GM19043 (cell line): ENCODE results near the gene RALGAPA1.
"Not testable (repeated sequence)": the region's sequence is repeated elsewhere in the genome, so short reads cannot be mapped to it uniquely, and the experiment has no call there.

Source experiments
- ATAC-seq: cut with Tn5 transposase; IDR thresholded peaks from one replicate; pipeline ENCODE4 v1.9.1; 2021; ENCODE audit warnings: low read depth; ENCODE audit not compliant: unreplicated experiment

Gene RALGAPA1

DNA sequence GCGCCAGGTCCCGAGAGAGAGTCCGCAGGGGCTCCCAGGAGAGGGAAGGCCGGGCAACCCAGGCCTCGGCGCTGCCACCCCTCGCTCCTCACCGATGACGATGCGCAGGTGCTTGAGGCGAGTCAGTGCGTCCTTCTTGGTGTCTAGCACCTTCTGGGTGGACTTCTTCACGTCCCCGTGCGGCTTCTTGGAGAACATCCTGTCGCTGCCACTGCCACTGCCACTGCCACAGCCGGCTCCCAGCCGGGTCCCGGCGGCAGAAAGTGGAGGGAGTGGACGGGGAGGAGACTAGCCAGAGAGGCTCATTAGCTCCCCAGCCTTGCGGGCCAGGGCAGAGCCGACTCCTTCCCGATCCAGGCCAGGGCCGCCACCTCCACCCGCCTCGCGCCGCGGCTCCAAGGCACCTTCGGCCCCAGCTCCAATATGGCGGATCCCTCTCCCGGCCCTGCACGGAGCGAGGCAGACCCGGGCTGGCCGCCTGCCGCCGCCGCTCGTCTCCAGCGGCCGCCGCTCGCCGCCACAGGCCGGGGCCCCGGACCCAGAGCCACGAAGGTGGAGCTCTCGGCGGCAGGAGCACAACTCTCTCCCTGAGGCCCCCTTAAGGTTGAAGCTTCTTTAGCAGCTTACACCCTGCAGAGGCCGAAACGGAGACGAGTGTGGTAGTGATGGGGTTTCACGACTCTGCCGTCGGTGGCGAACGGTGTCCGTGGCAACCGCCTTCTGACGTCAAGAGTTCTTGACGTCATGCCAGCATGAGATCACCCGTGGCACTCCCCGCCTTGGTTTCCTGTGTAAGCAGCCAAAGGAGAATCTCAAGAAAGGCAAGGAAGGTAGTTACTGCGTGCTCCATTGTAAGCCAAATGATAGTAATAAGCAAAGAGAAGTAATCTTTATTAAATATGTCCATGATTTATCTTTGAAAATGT lies at the start of gene RALGAPA1:
Gene RALGAPA1, minus strand, starts transcription at position 658 of the 926 bp plus-strand sequence. Its CDS starts 460 bp downstream, at position 198.
- peak; percentile 94 for ATAC-seq

DNA sequence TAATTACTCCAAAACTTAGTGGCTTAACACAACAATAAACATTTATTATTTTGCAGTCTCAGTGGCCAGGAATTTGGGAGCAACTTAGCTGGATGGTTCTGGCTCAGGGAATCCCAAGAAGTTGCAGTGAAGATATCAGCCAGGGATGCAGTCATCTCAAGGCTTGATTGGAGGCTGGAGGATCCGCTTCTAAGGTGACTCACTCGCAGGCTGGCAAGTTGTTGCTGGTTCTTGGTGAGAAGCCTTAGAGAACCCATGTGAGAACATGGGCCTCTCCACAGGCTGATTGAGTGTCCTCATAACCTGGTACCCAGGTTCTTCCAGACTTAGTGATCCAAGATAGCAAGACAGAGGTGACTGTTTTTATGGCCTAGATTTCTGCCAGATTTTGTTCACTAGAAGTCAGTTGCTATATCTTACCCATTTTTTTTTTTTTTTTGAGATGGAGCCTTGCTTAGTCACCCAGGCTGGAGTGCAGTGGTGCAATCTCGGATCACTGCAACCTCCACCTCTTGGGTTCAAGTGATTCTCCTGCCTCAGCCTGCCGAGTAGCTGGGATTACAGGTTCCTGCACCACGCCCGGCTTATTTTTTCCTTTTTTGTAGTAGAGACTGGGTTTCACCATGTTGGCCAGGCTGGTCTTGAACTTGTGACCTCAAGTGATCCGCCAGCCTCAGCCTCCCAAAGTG lies 49.6 kb upstream of the RALGAPA1 start:
- ATAC-seq = no peak

DNA sequence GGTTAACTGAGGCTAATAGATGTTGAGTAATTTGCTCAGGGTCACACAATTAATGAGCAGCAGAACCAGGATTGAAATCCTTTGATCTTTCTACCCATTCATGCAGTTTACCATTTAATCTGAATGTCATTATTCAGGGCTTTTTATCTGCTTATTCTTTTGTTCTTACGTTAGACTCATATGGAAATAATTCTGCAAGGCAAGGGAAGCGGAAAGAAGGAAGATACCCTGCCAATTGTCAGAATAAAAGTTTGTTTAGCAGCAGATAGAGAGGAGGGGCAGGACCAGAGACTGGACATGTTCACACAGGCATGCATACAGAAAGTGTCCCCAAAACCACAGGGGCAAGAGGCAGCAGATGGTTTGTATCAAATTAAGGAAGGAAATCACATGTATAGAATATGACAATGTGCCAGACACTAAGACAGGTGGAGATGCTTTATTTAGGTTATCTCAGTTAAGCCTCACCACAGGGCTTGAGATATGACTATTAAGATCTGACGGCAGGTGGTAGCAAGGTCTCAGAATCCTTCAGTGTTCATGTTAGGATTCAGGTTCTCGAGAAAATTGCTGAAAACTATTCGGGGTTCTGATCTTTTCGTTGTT lies 46.9 kb upstream of the RALGAPA1 start:
- peak; percentile 98 for ATAC-seq

DNA sequence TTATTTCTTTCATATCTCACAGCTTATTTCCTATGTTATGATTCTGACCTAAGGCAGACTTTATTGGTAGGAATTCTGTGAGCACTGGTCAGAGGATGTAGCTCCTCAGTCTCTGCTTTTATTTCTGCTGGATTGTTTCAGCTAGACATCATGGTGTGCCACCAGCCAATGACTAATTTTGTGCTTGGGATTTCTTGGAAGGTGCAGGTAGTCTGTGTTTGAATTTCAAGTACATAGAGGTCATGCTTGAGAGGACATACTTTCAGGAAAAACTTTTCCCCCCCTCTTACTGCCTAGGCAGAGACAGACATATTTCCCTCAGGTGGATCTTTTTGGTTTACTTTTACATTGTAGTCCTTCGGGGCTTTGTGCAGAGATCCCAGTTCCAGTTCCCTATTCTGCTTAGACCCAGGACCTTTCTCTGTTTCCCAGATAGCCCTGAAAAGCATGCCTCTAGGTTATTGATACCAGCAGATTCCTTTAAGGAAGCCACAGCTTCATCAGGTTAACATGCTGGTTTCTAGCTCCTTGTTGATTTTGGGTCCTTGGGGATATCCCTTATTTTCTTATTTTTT lies 45.7 kb upstream of the RALGAPA1 start:
- ATAC-seq = no peak

DNA sequence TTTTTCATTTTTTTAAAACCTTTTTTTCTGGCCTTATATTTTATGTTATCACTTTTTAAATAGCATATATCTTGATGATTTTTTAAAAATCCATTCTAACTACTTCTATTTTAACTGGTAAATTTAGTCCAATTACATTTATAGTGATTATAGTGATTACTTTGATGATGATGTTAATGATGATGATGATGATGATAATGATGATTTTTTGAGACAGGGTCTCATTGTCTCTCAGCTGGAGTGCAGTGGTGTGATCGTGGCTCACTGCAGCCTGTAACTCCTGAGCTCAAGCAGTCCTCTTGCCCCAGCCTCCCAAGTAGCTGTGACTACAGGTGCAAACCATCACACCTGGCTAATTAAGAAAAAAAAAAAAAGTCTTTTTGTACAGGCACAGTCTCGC lies 44.1 kb upstream of the RALGAPA1 start:
- ATAC-seq = no peak

DNA sequence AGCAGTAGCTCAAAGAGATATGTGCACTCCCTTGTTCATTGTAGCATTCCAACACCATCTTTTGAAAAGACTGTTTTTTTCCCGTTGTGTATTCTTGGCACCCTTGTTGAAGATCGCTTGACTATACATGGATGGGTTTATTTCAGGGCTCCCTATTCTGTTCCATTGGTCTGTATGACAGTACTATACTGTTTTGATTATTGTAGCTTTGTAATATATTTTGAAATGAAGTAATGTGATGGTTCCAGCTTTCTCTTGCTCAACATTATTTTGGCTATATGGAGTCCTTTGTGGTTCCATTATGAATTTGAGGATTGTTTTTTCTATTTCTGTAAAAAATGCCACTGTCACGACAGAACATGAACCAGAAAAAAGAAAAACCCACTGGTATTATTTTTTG lies 42.7 kb upstream of the RALGAPA1 start:
- no peak for ATAC-seq

DNA sequence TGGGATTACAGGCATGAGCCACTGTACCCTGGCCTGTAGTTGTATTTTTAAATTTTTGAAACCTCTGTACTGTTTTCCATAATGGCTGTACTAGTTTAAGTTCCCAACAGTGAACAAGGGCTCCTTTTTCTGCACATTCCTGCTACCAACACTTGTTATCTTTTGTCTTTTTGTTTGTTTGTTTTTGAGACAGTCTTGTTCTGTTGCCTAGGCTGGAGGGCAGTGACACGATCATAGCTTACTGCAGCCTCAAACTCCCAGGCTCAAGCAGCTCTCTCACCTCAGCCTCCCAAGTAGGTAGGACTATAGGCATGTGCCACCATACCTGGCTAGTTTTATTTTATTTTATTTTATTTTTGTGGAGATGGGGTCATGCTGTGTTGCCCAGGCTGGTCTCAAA lies 40.0 kb upstream of the RALGAPA1 start:
- no peak for ATAC-seq

DNA sequence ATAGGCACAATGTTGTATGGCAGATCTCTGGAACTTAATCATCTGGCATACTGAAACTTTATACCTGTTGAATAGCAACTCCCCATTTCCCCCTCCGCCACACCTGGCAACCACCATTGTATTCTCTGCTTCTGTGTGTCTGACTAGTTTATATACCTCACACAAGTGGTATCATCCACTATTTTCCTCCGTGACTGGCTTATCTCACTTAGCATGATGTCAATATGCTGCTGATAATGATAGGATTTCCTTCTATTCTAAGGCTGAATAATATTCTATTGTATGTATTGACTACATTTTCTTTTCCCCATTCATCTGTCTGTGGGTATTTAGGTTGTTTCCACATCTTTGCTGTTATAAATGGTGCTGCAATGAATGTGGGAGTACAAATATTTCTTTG lies 38.5 kb upstream of the RALGAPA1 start:
- no peak for ATAC-seq

DNA sequence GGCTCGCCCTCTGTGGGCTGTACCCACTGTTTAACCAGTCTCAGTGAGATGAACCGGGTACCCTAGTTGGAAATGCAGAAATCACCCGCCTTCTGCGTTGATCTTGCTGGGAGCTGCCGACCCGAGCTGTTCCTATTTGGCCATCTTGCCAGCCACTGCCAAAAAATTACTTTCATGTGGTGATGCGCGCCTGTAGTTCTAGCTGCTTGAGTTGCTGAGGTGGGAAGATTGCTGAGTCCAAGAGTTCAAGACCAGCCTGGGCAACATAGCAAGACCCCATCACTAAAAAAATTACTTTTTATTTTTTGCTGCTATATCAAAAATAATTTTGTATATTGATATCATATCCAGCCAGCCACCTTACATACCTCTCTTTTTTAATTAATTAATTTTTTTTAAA lies 35.4 kb upstream of the RALGAPA1 start:
- no peak for ATAC-seq

DNA sequence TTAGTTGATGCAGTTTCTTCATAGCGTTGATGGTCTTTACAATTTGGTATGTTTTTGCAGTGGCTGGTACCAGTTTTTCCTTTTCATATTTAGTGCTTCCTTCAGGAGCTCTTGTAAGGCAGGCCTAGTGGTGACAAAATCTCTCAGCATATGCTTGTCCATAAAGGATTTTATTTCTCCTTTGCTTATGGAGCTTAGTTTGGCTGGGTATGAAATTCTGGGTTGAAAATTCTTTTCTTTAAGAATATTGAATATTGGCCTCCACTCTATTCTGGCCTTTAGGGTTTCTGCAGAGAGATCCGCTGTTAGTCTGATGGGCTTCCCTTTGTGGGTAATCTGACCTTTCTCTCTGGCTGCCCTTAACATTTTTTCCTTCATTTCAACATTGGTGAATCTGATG lies 33.1 kb upstream of the RALGAPA1 start:
- ATAC-seq = not testable (repeated sequence)

DNA sequence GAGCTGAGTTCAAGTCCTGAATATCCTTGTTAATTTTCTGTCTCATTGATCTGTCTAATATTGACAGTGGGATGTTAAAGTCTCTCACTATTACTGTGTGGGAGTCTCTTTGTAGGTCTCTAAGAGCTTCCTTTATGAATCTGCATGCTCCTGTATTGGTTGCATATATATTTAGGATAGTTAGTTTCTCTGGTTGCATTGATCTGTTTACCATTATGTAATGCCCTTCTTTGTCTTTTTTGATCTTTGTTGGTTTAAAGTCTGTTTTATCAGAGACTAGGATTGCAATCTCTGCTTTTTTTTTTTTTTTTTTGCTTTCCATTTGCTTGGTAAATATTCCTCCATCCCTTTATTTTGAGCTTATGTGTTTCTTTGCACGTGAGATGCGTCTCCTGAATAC lies 32.6 kb upstream of the RALGAPA1 start:
- not testable (repeated sequence) for ATAC-seq

DNA sequence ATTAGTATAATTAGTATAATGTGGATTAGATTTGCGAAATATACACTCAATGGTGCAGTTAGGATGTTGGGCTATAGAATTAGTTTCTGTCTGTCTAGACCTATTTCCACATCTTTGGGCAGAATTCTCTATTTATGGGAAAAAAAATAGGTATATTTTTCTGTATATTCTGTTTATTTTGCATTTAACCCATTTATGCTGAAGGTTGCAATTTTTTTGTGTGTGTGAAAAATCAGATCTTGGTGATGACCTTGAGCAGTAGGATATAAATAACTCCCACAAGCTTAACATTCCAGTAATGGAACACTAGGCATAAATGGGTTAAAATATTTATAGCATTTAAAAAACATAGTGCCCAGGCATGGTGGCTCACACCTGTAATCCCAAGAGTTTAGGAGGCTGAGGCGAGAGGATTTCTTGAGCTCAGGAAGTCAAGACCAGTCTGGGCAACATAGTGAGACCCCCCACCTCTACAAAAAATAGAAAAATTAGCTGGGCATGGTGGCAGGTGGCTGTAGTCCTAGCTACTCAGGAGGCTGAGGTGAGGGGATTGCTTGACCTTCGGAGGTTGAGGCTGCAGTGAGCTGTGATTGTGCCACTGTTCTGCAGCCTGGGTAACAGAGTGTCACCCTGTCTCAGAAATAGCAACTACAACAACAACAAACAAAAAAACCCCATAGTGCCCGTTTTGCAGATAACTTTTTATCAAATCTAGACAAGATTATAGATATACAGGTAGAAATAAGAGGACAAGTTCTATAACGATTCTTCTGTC lies 26.3 kb upstream of the RALGAPA1 start:
- no peak for ATAC-seq

DNA sequence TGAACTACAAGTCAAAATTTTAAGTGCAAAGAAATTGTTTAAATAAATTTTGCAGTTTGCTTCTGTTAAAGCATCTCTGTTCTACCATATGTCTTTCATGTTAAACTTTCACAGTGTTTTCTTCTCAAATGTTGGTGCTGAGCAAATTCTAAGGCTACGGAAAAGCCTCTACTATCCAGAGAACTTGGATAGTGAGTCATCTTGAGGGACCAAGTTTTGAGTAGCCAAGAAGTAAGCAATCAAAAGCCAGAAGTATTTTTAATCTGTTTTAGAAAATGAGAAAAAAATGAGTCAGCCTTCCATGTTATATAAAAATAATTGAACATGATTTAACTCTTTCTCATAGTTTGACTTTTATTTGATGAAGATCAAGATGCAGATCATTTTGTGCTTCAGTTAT lies 20.4 kb upstream of the RALGAPA1 start:
- no peak for ATAC-seq

DNA sequence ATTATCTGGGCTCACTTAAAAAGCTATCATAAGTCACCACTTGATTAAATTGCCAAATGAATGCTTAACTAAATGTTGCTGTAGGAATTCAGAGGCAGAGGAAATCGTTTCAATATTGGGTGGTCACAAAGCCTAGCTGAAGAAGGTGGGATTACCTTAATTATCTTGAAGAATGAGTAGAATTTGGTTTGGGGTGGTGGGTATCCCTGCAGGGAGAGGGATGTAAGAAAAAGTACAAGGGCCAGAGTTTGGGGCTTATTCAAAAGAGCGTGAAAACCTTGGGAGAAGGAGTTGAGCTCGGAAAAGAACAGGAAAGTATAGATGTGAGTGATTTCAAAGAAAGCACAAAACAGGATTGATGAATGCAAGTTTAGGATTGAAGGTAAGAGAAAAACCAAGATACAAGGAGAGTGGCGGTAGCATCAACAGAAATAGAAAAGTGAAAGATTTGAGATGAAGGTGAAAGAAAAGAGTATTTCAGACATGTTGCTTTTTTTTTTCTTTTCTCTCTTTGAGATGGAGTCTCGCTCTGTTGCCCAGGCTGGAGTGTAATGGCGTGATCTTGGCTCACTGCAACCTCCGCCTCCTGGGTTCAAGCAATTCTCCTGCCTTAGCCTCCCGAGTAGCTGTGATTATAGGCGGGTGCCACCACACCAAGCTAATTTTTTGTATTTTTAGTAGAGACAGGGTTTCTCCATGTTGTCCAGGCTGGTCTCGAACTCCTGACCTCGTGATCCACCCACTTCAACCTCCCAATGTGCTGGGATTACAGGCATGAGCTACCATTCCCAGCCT lies 18.8 kb upstream of the RALGAPA1 start:
- no peak for ATAC-seq

DNA sequence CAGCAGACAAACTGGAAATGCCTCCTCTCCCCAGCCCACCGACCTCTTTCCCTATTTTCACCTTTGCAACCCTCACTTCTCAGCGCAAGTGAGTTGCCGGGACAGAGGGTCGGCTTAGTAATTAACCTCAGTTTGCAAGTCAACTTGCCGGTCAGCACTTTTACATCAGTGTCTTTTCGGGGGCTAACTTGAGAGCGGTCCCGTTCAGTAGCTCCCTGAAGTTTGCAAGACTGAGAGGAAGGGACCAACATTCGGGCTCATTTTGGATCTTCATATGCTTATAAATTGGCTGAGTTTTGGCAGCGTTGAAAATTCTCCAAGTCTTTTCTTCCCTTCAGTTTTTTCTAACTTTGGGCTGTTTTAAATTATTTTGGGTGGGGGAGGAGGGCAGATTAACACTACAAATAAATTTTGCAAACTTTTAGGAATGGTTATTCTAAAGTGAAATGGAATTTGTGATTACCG lies 17.9 kb upstream of the RALGAPA1 start:
- ATAC-seq = no peak

DNA sequence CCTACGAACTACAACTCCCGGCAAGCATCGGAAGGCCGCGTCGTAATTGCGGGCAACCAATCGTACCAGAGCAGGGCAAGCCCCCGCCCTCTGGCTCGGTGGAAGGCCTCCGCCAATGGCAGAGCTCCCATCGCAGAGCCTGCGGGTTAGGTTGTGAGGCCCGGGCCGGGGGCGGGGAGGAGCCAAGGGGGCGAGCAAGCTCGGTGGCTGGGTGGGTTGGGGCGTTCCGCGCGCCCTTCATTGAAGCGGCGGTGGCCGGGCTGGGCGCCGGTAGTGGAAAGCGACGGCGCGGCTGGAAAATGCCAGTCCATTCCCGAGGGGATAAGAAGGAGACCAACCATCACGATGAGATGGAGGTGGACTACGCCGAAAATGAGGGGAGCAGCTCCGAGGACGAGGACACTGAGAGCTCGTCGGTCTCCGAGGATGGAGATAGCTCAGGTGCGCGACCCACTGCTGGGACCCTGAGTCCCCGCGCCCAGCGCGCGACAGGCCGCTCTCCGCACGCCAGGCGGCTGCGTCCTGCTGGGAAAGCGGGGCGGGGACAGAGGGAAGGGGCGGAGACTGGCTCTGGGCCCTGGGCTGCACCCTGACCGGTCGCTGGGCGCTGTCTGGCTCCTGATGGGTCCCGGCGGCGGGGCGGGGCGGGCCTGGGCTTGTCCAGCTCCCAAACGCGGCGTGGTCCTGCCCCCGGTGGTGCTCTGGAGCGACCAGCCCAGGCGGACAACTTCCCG lies 17.3 kb upstream of the RALGAPA1 start, which contains the start of gene BRMS1L:
Gene BRMS1L, plus strand, starts transcription at position 121 of the 734 bp plus-strand sequence. Its CDS starts 179 bp downstream, at position 300.
- peak; percentile 95 for ATAC-seq

DNA sequence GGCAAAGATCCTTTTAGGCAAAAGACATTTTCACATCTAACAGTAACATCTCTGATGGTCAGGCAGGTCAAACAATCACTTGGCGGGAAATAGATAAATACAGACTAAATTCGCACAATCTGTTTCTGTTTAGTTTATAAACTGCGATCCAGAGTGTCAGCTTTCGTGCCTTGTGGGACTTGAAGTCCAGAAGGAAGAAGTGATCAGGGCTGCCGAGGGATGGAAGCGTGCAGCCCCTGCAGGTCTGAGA lies 16.8 kb upstream of the RALGAPA1 start:
- ATAC-seq = no peak

DNA sequence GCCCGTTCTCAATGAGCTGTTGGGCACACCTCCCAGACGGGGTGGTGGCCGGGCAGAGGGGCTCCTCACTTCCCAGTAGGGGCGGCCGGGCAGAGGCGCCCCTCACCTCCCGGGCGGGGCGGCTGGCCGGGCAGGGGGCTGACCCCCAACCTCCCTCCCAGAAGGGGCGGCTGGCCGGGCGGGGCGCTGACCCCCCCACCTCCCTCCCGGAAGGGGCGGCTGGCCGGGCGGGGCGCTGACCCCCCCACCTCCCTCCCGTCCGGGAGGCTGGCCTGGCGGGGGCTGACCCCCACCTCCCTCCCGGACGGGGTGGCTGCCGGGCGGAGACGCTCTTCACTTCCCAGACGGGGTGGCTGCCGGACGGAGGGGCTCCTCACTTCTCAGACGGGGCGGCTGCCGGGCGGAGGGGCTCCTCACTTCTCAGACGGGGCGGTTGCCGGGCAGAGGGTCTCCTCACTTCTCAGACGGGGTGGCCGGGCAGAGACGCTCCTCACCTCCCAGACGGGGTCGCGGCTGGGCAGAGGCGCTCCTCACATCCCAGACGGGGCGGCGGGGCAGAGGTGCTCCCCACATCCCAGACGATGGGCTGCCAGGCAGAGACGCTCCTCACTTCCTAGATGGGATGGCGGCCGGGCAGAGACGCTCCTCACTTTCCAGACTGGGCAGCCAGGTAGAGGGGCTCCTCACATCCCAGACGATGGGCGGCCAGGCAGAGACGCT lies 15.5 kb upstream of the RALGAPA1 start:
- ATAC-seq = not testable (repeated sequence)
